CD4-positive, alpha-beta T cell (primary cell): ENCODE results near the gene FGF4. TPM values are rescaled to one million over a fixed set of nuclear protein-coding genes. Genes with fewer than 3 reads are reported as not detected.

Source experiments
- ATAC-seq: fragments of 200-7000 bp; cut with Tn5 transposase; one replicate; pipeline ENCODE4 v1.10.0; 2022; ENCODE audit warnings: mild to moderate bottlenecking; ENCODE audit not compliant: poor library complexity
- CTCF ChIA-PET: fragments of 350-600 bp; sonication (Branson Sonifier 250); formaldehyde crosslinking; loops from one replicate; lab custom pipeline; 2021; ENCODE audit warnings: antibody characterized with exemption, inconsistent platforms; lab: Charles Lee
- POLR2A ChIA-PET: fragments of 350-600 bp; sonication (Branson Sonifier 250); formaldehyde crosslinking; loops from one replicate; lab custom pipeline; 2021; ENCODE audit warnings: antibody characterized with exemption, inconsistent platforms; lab: Charles Lee
- DNase-seq, 14 experiments: peaks; one replicate each; pipeline ENCODE4 v3.0.0-alpha.2; 2013 to 2020; ENCODE audit warnings: mixed read lengths in 2 of 14
- H3K27ac ChIP-seq, 2 donors: one replicate each; pipeline versions ENCODE4 v1.5.1 to v1.7.0; 2013; ENCODE audit warnings: low read length in 2 of 2, low read depth in 1 of 2, mild to moderate bottlenecking in 1 of 2
- H3K27me3 ChIP-seq, 2 experiments: 1 replicate in 1 of 2; 2 replicates in 1 of 2; pipeline versions ENCODE4 v1.6.1 to v1.7.0; 2013; ENCODE audit warnings: low read length in 2 of 2, control low read depth in 1 of 2, mild to moderate bottlenecking in 1 of 2, moderate library complexity in 1 of 2; ENCODE audit not compliant: insufficient read depth in 2 of 2, control insufficient read depth in 1 of 2
- H3K36me3 ChIP-seq: one replicate; pipeline ENCODE4 v1.6.1; 2013; ENCODE audit warnings: low read length, control low read depth; ENCODE audit not compliant: insufficient read depth
- H3K4me1 ChIP-seq: one replicate; pipeline ENCODE4 v1.6.1; 2013; ENCODE audit warnings: low read length, control low read depth; ENCODE audit not compliant: insufficient read depth
- H3K4me3 ChIP-seq: one replicate; pipeline ENCODE4 v1.5.1; 2013; ENCODE audit warnings: mild to moderate bottlenecking, low read length, moderate library complexity
- H3K9me3 ChIP-seq, 2 experiments: 1 replicate in 1 of 2; 2 replicates in 1 of 2; pipeline versions ENCODE4 v1.6.1 to v1.7.0; 2013; ENCODE audit warnings: low read length in 2 of 2, mild to moderate bottlenecking in 2 of 2, control low read depth in 1 of 2, moderate library complexity in 1 of 2; ENCODE audit not compliant: control insufficient read depth in 1 of 2, insufficient read depth in 1 of 2
- H3K27ac Mint-ChIP-seq: one replicate; pipeline ENCODE4 v1.8.0; 2020; ENCODE audit warnings: mixed read lengths
- H3K27me3 Mint-ChIP-seq: one replicate; pipeline ENCODE4 v1.8.0; 2021; ENCODE audit warnings: mixed read lengths
- H3K36me3 Mint-ChIP-seq: one replicate; pipeline ENCODE4 v1.8.0; 2021; ENCODE audit warnings: low read depth, mixed read lengths
- H3K4me1 Mint-ChIP-seq: one replicate; pipeline ENCODE4 v1.8.0; 2021; ENCODE audit warnings: low read depth, mixed read lengths
- H3K4me3 Mint-ChIP-seq: one replicate; pipeline ENCODE4 v1.8.0; 2020; ENCODE audit warnings: mild to moderate bottlenecking, mixed read lengths
- H3K9me3 Mint-ChIP-seq: one replicate; pipeline ENCODE4 v1.8.0; 2020; ENCODE audit warnings: mixed read lengths
- intact Hi-C, 2 experiments: fragments of 100-400 bp; cut with DNase I in 1 of 2; cut with micrococcal nuclease in 1 of 2; formaldehyde crosslinking; loops; one replicate each; pipeline versions ENCODE4 v1.15.1 to v1.9.0; 2023 to 2025; cut with DNase I, micrococcal nuclease
- total RNA-seq, 174 experiments: library from RNA in 2 of 174; stranded (reverse) in 2 of 174; gene quantifications; one replicate each; pipeline ENCODE4 v1.2.3 and lab custom pipeline; 2021 to 2026
- TF ChIP-seq, protein P1 (sequence below): fragments of 200-600 bp; IDR thresholded peaks from one replicate; pipeline ENCODE4 v1.8.0; 2022; ENCODE audit warnings: antibody characterized with exemption, mild to moderate bottlenecking

FGF4 gene
- total RNA-seq, 2 experiments from 2014 or later: not detected

DNA sequence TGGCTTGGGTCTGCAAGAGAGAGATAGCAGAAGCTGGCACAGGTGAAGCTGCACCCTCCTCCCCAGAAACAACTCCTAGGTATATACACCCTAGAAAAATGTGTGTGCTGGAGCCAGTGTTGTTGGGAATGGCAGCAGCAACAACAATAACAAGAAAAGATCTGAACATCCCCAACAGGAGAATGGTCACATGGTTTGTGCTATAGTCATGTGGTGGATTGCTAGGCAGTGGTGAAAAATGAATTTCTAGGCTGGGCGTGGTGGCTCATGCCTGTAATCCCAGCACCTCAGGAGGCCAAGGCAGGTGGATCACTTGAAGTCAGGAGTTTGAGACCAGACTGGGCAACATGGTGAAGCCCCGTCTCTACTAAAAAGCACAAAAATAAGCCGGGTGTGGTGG lies 40.3 kb downstream of the FGF4 start:
- no peaks in the 10 kb centered on the region for H3K4me1 ChIP-seq
- no peak overlapping the region for H3K27ac ChIP-seq
- H3K27me3 Mint-ChIP-seq: peaks cover 24% of the 10 kb centered on the region
- H3K4me3 Mint-ChIP-seq: no peak overlapping the region
- H3K27ac Mint-ChIP-seq: no peak overlapping the region
- H3K4me1 Mint-ChIP-seq: no peaks in the 10 kb centered on the region
- ChIA-PET CTCF (no interaction called here), POLR2A (no interaction called here)
- H3K4me3 ChIP-seq: no peak overlapping the region
- DNase-seq (no peak), ATAC-seq (no peak)
- H3K9me3 Mint-ChIP-seq: peaks cover 6% of the 10 kb centered on the region
- H3K36me3 ChIP-seq: no peaks in the 10 kb centered on the region
- intact Hi-C loops: no loop called here
- TF ChIP-seq, protein P1, sequence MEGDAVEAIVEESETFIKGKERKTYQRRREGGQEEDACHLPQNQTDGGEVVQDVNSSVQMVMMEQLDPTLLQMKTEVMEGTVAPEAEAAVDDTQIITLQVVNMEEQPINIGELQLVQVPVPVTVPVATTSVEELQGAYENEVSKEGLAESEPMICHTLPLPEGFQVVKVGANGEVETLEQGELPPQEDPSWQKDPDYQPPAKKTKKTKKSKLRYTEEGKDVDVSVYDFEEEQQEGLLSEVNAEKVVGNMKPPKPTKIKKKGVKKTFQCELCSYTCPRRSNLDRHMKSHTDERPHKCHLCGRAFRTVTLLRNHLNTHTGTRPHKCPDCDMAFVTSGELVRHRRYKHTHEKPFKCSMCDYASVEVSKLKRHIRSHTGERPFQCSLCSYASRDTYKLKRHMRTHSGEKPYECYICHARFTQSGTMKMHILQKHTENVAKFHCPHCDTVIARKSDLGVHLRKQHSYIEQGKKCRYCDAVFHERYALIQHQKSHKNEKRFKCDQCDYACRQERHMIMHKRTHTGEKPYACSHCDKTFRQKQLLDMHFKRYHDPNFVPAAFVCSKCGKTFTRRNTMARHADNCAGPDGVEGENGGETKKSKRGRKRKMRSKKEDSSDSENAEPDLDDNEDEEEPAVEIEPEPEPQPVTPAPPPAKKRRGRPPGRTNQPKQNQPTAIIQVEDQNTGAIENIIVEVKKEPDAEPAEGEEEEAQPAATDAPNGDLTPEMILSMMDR: no peak
- H3K9me3 ChIP-seq: peaks cover 21 to 43% of the 10 kb centered on the region in 2 experiments
- H3K36me3 Mint-ChIP-seq: no peaks in the 10 kb centered on the region
- H3K27me3 ChIP-seq: peaks cover 2 to 12% of the 10 kb centered on the region in 2 experiments

DNA sequence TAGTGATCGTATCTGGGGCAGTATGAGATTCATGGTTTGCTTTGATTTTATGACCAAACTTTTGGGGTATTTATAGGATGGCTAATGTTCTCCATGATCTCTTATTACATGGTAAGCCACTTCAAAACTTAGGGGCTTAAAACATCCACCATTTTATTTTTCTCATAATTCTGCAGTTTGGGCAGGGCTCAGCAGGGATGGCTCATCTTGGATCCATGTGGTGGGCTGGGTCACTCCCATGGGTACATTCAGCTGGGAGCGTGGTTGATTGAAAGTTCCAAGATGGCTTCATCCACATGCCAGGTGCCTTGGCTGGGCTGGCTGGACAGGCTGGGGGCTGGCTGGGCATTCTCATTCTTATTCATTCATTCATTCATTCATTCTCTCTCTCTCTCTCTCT lies 40.8 kb downstream of the FGF4 start:
- TF ChIP-seq, protein P1: no peak
- CTCF ChIA-PET: no interaction called here
- no peaks in the 10 kb centered on the region for H3K4me1 ChIP-seq
- peaks cover 29% of the 10 kb centered on the region for H3K27me3 Mint-ChIP-seq
- no peak overlapping the region for H3K27ac ChIP-seq
- peaks cover 6% of the 10 kb centered on the region for H3K9me3 Mint-ChIP-seq
- POLR2A ChIA-PET: no interaction called here
- no peaks in the 10 kb centered on the region for H3K36me3 Mint-ChIP-seq
- H3K9me3 ChIP-seq: peaks cover 21 to 46% of the 10 kb centered on the region in 2 experiments
- H3K36me3 ChIP-seq: no peaks in the 10 kb centered on the region
- intact Hi-C loops: no loop called here
- H3K27me3 ChIP-seq: peaks cover 2 to 16% of the 10 kb centered on the region in 2 experiments
- H3K4me1 Mint-ChIP-seq: no peaks in the 10 kb centered on the region
- ATAC-seq (no peak), DNase-seq (no peak)
- no peak overlapping the region for H3K27ac Mint-ChIP-seq
- no peak overlapping the region for H3K4me3 ChIP-seq
- H3K4me3 Mint-ChIP-seq: no peak overlapping the region

DNA sequence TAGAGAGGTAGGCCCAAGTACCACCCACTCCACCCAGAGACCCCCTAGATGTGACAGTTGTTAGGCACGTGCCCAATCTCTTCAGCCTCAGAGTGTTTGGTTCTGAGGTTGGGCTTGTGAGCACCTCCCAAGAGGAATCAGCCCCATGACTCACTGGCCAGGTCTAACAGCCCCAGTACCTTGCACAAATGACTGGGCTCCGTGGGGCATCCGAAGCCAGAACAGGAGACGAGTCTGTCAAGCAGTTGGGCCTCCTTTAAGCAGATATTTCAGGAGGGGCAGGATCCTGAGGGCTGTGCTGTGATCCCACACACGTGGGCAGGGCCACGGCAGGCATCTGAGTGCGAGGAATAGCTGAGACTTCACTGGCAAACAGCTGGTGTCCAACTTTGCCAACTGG lies 42.2 kb downstream of the FGF4 start:
- ATAC-seq (no peak), DNase-seq (no peak)
- H3K9me3 Mint-ChIP-seq: peaks cover 6% of the 10 kb centered on the region
- peaks cover 11 to 37% of the 10 kb centered on the region in 2 experiments for H3K9me3 ChIP-seq
- H3K36me3 ChIP-seq: no peaks in the 10 kb centered on the region
- H3K4me3 ChIP-seq: no peak overlapping the region
- no peaks in the 10 kb centered on the region for H3K4me1 ChIP-seq
- no peak overlapping the region for H3K4me3 Mint-ChIP-seq
- no peak overlapping the region for H3K27ac Mint-ChIP-seq
- TF ChIP-seq, protein P1: no peak
- H3K27me3 Mint-ChIP-seq: peaks cover 35% of the 10 kb centered on the region
- peaks cover 2 to 27% of the 10 kb centered on the region in 2 experiments for H3K27me3 ChIP-seq
- no peaks in the 10 kb centered on the region for H3K36me3 Mint-ChIP-seq
- no peaks in the 10 kb centered on the region for H3K4me1 Mint-ChIP-seq
- CTCF ChIA-PET: no interaction called here
- intact Hi-C loops: no loop called here
- H3K27ac ChIP-seq: no peak overlapping the region
- POLR2A ChIA-PET: no interaction called here
